GM21515 (cell line): ENCODE data around the gene ODF2L.
A peak's percentile ranks its signal among the peaks of the same experiment; 100 is the strongest.

Experiments used
- ATAC-seq: cut with Tn5 transposase; IDR thresholded peaks from one replicate; pipeline ENCODE4 v1.9.1; 2021; ENCODE audit not compliant: unreplicated experiment

Gene ODF2L, protein sequence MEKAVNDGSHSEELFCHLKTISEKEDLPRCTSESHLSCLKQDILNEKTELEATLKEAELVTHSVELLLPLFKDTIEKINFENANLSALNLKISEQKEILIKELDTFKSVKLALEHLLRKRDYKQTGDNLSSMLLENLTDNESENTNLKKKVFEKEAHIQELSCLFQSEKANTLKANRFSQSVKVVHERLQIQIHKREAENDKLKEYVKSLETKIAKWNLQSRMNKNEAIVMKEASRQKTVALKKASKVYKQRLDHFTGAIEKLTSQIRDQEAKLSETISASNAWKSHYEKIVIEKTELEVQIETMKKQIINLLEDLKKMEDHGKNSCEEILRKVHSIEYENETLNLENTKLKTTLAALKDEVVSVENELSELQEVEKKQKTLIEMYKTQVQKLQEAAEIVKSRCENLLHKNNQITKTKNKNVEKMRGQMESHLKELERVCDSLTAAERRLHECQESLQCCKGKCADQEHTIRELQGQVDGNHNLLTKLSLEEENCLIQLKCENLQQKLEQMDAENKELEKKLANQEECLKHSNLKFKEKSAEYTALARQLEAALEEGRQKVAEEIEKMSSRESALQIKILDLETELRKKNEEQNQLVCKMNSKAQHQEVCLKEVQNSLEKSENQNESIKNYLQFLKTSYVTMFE

DNA sequence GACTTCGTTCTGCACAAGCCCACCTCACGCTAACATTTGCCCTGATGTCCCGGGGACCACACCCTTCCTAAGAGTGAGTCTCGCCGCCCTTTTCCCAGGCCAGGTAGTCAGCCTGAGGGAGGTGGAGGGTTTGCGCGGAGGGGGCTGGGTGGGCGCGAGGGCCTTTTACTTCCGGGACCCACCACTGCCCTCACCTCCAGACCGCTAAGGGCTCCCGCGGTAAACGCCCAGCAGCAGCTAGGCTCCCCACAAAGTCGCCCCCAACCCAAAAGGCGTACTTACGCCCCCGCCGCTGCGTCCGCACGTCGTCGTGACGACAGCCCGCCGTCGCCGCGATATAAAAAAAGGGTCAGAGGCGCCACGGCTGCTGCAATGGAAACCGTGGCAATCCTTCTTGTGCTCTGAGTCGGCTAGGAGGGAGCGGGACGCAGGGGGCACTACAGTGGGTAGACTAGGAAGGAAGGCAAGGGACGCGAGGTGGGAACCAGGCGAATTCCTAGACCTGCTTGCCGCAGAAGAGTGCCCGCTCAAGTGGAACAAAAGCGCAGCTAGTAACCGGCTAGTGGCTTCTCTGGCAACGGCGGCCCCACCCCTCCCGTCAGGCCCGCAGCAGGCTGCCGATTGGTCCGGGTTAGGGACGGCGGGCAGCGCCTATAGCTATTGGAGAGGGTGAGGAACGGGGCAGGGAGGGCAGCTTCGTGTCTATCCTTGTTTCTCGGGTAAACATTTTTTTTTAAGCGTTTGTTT, at the start of gene ODF2L:
Gene ODF2L, minus strand, starts transcription at position 573 of the 747 bp plus-strand sequence. CDS start 9,296 bp downstream, outside the sequence.
- ATAC-seq = peak; percentile 100

DNA sequence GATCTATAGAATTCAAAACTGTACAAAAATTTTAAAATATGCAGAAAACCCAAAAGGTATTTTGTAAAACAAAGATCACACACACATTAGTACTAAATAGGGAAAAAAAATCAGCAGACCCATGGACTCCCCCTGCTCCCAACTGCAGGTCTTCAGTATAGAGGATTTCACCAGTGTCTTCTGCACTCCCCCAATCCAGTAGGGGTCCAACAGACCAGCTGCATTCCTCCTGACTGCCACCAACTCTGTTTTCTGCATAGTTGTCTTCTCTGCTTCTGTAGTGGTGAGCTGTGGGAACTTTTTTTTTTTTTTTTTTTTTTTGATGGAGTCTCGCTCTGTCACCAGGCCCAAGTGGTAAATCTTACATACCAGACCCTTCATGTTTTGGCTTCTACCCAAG, 49.8 kb upstream of the ODF2L start:
- no peak for ATAC-seq

DNA sequence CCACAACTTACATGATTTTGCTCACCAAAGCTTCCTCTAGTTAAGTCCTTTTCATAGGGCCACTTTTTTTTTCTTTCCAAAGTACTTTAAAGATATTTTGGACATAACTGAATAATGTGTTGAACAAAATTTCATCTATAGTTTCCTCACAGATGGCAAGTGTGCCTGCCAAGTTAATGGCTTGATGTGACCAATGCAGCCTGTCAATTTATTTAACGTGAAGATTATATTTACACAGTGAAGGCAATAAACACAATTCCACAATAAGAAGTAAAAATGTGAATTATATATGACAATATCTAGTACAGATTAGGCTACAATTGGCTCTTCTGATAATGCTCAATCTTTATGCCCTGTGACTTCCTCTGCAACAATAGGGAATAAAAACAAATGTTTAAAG, 45.9 kb upstream of the ODF2L start:
- ATAC-seq = no peak

DNA sequence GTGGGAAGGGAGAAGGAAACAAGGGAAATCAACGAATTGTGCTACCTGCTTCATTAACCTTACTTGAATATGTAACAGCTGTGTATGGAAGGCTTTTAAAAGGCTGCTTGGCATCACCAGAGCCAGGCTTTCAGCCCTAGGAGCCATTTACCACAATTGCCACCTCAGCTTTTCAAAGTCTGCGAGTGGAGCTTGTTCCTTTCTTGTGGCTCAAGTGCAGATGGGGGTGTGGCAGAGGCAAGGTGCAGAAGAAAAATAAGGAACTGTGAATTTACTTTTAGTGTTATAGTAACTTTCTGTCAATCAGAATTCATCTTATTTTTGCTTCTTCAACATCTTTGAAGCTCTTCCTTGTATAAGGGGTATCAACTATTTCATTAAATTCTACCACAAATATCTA, 45.5 kb upstream of the ODF2L start:
- ATAC-seq = no peak

DNA sequence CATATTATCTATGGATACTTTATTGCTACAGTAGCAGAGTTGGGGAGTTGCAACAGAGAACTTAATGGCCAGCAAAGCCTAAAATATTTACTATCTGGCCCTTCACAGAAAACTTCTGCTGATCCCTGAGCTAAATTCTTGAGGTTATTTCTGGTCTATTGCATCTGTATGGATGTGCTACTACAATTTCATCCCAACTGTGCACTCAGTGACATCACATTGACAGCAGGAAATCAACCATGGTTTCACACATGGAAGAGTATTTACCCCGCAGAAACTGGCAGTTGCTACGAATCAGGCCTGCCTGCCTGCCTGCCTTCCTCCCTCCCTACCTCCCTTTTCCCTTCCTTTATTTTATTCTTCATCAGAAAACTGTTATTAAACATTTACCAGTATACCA, 39.9 kb upstream of the ODF2L start:
- no peak for ATAC-seq

DNA sequence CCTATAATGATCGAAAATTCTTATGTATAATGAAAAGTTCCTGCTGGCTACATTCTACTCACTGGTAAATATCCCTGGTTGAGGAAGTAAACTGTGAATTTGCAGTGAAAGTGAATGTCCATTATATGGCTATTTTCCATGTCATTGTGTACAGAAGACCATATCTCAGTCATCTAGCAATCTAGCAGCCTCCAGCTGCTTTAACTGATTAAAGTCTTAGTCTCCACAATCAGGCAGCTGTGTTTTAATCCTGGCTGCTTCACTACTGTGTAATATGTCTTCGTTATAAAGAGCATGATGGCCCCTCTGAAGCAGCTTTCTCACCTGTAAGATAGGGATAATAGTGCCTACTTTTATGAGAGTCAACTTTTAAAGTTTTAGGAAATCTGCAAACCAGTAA, 39.2 kb upstream of the ODF2L start:
- no peak for ATAC-seq

DNA sequence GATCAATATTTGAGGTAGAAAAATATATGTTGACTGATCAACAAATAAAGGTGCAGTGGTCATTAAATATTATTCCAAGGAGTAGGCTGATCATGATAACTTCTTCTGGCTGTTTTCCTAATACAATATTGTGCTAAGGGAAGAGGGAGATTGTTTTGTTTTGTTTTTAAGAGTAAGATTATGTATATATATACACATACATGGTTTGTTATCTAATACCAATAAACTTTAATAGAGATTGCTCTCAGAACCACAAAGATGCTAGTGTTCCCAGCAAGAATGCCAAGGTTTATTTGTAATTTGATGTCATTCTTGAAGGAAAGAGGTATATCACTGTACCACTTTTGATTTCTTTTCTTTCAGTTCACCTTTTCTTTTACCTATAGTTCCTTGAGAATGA, 37.9 kb upstream of the ODF2L start:
- ATAC-seq = no peak

DNA sequence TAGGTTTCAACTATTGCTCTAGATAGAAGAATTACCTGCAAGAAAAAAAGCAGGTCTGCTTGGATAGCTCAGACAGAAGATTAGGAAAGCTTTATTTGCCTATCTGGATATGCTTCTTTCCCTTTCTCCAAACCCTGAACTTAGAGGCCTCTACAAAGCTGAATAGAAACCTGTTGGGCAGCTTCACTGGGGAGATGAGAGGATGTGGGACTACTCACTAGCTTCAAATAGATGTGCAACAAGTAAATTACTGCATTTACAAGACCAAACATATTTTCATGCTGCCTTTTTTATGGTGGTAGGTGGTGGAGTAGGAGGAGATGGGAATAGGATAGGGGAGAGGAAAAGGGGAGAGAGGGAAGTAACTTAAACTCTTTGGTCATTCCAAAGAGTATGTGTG, 34.3 kb upstream of the ODF2L start:
- ATAC-seq = no peak

DNA sequence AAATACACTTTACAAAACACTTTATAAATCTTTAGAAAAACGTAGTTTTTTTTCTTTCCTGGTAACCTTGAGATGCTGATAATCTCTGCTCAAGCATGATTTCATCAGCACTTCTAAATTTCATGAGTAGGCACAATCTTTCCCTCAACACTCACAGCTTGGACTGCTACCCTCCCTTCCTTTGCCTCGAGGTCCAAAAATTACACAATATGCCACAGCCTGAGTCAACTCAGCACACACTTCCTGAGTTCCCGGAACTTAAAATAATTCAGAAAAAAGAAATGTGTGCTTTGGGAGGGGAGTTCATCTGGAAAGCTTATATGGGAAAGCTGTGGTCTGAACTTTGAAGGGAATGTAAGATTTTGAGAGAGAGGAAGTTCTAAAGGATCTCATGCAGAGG, 33.7 kb upstream of the ODF2L start:
- ATAC-seq = no peak

DNA sequence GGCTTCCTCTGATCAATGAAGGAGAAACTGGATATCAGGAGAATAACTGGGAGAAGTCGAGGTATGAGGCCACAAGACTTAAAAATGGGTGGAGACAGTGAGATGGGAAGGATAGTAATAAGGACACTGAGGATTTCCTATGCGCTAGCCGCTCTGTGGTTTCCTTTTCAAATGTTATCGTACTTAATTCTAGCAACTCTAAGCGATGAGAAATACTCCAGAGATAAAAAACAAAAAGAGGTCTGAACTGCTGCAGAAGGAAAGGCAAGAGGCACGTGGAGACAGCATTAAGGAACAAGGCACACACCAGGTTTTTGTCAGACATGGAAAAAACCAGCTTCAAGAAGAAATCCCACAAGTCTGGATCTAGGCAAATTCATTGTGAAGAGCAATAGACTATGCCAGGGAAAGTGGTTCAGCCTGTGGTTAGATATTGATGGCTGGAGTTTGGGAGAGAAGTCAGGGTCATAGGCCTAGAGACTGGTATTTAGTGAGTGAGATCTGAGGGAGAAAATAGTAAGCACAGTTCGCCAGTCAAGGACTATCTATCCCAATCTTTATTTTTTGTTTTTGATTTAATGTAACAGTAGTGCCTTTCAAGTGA, 33.1 kb upstream of the ODF2L start:
- no peak for ATAC-seq

DNA sequence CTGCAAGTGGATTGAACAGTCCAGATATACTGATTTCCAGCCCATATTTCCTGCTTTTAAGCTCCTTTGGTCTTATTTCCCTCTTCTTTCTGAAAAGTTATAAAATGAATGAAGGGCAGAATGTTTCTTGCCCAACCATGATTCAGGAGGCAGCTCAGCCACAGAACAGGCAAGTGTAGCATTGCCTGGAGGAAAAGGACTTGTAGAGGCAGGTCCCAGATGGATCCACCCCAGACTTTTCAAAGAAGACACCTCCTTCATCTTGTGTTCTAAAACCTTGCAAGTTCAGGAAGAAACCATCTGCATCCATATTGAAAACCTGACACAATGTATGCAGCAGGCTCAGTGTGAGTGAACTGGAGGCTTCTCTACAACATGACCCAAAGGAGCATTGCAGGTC, 27.8 kb upstream of the ODF2L start, which contains the start of gene CLCA2:
Gene CLCA2, plus strand, starts transcription at position 299 of the 400 bp plus-strand sequence. Its CDS starts 77 bp downstream, at position 376.
- ATAC-seq = no peak

DNA sequence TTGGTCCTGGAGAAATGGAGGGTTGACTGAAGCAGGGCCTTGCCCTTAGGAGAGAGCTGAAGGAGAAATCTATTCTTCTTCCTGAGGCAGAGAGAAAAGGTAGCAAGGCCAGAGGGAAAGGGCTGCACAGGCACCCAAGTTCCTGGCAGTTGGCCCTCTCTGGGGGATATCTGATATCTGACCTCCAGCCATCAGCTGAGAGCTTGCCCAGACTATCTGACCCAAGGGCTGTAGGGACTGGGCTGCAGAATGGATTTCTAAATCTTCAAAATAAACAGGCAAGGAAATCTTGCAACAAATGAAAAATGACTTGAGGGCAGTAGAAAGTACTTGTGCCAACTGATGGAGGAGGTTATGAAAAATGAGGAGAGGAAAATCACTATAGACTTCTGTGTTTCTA, 27.4 kb upstream of the ODF2L start:
- no peak for ATAC-seq

DNA sequence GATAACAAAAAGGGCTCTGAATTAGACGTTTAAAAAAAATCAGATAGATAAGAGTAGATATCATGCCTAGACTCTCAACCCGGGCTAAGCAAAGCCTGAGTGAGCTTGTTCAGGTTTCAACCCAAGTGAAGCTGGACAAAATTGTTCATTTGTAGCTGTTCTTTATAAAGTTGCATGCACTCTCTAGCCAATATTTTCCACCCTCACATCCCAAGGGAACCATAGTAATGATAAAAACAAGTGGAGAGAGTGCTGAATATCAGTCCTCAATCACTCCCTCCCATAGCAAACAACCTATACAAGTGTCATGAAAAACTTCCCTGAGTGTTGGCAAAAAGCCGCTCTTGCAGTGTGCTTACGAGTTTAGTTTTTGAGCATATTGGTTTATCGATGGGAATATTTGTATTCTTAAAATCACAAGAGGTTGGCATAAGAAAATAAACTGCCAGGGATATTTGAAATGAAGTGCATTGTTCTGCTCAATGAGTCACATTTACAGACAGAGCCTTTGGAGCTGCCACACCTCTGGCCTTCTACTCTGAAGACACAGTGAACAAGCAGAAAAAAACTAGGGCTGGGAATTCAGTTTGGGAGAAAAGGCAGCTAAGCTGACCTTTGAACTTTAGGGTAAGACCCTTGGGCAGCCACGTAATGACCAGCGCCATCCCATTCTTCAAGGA, 25.6 kb upstream of the ODF2L start:
- ATAC-seq = no peak

DNA sequence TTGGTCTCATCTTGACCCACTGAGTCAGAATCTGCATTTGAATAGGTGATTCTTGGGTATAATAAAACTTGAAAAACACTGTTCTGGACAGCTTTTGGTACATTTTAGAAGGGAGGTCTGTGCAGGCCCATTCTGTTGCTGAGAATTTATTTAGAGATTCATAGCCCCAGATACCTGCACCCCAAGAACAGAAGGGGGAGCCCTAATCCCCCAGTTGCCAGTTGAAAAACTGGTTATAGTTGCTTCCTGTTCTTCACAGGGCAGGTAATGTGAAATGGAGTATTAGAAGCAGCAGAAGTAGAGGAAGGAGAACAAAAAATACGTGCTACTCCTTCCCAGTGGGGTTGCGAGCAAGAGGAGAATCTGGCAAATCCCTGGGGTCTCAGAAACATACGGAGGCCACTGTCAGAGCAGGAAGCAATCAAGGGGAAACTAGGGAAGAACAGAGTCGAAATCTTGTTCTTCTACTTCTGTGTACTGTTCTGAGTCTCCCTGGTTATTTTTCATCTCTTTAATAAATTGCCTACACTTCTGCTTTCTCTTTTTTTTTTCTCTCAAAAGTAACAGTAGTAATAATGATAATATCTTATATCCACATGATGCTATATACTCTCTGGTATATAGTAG, 23.3 kb upstream of the ODF2L start:
- peak; percentile 91 for ATAC-seq

DNA sequence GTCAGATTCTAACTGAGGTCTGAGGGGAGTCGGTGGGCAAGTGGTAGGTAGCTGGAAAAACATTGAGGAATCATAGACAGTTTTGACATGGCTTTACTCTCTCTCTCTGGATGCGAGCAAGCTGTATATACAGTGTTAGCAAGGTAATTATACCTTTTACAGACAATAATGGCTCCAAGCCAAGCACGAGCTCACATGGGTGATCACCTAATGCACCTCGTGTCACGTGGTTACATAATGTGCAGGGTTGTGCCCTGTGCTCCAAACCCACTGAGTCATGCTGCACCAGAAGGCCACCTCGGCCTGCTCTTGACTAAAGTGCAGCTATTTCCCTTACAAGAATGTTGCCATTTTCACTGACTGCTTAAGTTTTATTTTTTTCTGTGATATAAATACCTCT, 20.2 kb upstream of the ODF2L start:
- no peak for ATAC-seq

DNA sequence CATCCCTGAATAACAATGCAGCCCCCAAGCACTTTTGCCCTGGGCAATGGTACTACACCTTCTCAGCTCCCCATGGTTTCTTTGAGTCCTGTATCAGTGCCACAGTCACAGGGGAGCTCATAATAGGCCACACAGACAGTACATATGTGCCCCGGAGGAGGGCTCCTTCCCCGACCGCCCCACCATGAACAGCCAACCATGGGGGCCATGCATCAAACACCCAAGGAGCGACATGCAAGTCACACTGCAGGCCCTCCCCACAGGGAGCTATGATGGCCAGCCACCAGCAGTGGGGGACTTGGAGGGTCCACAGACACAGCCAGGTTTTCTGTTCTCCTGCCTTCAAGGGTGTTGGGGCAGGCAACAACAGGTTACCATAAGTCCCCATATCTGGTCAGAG, 14.8 kb upstream of the ODF2L start:
- ATAC-seq = no peak

DNA sequence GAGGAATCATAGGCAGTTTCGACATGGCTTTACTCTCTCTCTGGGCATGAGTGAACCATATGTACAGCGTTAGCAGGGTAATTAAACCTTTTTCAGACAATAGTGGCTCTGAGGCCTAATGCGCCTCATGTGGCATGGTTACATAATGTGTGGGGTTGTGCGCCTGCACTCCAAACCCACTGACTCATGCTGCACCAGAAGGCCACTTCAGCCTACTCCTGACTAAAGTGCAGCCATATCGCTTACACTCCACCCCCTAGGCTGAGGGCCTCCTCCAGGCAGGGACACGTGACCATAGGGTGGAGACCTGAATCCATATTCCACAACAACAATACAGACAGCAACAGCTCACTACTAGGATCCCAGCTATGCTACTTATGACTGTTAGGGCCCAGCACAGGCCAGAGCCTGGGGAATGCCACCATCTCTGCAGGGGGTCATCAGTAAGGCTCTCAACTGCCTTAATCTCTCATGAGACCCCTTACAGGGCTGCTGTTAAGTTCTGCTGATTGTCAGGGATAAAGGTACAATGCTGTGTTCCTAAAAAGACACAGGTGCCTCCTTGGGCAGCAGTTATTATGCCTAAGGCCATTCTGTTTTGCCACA, 13.4 kb upstream of the ODF2L start:
- no peak for ATAC-seq

DNA sequence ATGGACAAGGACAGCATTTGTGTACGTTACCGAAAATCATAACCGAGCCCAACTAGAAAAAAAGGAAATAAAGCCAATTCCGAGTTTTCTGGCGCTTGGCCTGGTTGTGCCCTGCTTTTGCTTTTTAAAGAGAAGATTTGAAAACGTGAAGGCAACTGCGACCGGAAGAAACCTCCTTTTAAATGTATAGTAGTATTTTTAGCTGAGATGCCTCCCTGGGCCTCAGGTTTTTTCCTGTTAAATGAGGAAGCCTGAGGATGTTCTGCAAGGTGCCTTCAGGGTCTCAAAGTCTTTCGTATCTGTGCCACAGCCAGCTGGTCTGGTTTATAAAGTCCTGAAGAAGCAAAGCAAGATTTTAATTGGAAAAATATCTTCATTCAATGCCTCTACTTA, 371 bp upstream of the ODF2L start:
- peak; percentile 24 for ATAC-seq

DNA sequence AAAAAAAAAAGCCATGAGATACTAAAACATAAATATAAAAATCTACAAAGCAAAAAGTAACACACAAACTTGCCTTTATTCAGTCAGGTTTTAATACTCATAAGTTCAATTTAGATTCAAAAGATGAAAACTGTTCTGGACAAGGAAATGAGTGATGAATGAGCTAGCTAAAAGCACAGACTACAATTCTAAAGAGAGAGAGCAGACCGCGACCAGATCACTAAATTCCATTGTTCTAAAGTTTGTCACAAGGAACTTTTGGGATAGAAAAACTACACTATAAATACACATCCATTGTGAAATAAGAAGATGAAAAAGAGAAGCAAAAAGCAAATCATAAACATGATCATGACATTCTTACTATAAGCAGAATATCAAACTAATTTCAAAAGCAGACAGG, 1.7 kb downstream of the ODF2L start:
- no peak for ATAC-seq

DNA sequence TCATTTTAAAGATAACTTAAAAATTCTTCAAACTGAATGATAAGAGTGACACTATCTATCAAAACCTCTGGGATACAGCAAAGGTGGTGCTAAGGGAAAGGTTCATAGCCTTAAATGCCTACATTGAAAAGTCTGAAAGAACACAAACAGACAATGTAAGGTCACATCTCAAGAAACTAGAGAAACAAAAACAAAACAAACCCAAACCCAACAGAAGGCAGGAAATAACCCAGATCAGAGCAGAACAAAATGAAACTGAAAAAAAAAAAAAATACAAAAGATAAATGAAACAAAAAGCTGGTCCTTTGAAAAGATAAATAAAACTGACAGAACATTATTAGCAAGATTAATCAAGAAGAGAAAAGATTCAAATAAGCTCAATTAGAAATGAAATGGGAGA, 6.8 kb downstream of the ODF2L start:
- ATAC-seq = peak; percentile 85
